HG02642 (cell line): Measurements from ENCODE around the gene OST4.

ENCODE experiments used
- ATAC-seq: cut with Tn5 transposase; IDR thresholded peaks from one replicate; pipeline ENCODE4 v1.9.1; 2021; ENCODE audit warnings: mild to moderate bottlenecking; ENCODE audit not compliant: unreplicated experiment, poor library complexity

OST4 gene

DNA sequence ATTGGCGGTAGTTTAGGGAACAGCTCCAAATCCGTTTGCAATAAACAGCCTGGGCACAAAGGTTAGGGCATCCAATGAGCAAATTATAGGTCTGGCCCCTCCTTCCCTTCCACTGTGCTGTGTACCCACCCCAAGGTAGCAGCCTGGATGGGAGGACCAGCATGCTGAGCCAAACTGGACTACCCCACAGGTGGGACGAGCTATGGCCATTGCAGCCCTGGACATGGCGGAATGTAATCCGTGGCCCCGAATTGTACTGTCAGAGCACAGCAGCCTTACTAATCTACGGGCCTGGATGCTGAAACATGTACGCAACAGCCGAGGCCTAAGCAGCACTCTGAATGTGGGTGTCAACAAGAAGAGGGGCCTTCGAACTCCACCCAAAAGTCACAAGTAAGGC lies 13.2 kb downstream of the OST4 start:
- ATAC-seq, result no peak

DNA sequence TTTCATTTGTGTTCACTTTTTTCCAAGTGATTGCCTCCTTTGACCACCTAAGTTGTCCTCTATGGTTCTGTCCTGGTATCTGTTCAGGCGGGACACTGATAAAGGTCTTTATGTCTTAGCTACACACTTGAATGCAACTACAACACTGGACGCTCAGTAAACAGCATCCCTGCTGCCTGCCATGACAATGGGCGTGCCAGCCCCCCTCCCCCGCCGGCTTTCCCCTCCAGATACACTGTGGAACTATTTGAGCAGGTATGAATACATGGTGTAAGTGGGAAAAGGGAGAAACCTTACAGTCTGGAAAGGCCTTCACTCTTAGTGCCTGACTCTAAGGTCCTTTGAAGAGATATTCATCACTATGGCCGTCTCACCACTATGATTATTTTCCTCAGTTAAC lies 14.3 kb downstream of the OST4 start:
- ATAC-seq, result no peak

DNA sequence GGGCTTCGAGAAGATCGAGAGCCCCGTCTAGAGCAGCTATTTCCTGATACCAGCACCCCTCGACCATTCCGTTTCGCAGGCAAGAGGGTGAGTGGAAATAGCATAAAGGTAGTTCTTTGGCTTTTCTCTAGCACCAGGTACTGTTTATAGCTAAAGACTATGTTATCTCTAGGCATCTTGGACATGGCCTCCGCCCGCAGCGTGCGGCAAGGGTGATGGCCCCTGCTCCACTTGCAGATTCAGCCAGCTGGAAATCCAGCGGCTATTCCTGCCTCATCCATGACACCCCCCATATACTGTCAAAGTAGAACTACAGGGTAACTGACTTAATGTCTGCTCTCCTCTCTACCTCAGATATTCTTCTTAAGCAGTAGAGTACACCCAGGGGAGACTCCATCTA lies 16.7 kb downstream of the OST4 start:
- ATAC-seq, result no peak

GRCh38 chr2:27053776-27054175 lies 17.7 kb downstream of the OST4 start:
- no peak for ATAC-seq

- ATAC-seq, result no peak
Observed at GRCh38 chr2:27053321-27053720, 18.1 kb downstream of the OST4 start.

DNA sequence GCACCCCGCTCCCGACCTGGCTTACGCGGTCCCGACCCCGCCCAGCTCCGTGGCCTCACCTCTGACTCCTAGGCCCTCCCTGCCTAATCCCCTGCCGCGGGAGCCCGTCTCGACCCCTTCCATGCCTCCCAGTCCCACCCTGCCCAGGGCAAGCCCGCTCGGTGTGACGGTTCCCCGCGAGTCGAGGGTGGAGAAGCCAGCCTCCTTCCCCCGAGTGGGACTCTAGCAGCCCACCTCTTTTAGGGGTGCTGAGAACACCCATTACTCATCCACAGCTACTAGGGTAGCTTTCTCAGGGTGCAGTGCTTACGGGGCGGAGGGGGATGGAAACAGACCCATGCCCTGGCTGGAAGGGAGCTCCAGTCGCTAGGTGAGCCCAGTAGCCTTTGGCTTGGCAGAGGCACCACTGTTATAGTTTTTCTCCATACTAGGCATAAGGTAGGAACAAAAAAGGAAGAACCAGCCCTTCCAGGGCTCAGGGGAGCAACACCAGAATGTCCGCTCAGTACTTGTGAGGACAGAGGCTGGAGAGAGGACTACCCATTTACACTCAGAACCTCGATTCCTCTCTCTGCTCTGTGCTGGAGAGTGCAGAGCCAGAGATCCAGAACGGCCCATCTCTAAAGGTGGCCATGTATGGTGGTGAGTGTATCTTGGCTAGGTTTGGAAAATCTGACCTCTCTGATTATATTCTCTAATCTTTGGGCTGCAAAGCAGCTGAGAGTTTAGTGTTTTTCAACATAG lies 19.4 kb downstream of the OST4 start:
- ATAC-seq, result no peak

DNA sequence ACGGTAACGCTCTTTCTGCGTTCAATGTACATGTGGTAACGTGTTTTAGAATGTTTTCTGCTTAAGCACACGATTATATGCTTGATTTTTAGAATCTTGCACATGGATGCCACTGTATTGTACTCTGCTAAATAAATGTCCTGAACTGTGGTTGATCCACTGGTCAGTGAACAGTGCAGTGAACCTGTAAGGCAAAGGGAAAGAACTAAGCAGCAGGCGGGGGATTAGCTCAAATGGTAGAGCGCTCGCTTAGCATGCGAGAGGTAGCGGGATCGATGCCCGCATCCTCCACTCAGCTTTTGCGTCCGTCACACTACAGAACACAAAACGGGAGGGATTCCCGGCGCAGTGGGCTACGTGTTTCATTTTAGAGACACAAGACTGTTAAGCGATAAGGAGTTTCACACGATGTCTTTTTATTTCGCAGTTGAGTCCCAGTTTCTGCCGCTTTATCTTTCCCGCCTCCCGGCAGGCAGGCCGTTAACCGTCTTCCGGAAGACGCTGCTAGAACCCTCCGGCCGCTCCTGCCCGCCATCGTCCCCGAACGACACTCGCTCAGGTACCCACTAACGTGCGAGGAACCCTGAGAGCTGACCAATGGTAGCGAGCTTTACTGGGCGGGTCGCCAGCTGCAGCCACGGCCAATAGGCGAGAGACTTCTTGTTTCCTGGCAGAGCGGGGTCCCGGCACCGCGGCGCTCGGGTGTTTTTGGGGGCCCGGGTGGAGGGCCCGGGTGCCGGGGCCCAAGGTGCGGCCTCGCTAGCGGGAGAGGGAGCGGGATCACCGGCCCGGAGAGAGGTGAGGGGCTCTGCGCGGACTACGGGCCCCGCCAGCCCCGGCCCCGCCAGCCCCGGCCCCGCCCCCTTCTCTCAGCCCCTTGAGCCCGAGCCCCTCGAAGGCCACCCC lies 20.2 kb downstream of the OST4 start, which contains the start of gene AGBL5:
Gene AGBL5, plus strand, starts transcription at position 673 of the 906 bp plus-strand sequence. CDS start 1,291 bp downstream, outside the sequence.
- peak; percentile 68 for ATAC-seq

GRCh38 chr2:27050281-27050995 lies 21.0 kb downstream of the OST4 start:
- ATAC-seq, result peak; percentile 54

GRCh38 chr2:27049422-27050280 lies 21.8 kb downstream of the OST4 start:
- ATAC-seq, result peak; percentile 29

DNA sequence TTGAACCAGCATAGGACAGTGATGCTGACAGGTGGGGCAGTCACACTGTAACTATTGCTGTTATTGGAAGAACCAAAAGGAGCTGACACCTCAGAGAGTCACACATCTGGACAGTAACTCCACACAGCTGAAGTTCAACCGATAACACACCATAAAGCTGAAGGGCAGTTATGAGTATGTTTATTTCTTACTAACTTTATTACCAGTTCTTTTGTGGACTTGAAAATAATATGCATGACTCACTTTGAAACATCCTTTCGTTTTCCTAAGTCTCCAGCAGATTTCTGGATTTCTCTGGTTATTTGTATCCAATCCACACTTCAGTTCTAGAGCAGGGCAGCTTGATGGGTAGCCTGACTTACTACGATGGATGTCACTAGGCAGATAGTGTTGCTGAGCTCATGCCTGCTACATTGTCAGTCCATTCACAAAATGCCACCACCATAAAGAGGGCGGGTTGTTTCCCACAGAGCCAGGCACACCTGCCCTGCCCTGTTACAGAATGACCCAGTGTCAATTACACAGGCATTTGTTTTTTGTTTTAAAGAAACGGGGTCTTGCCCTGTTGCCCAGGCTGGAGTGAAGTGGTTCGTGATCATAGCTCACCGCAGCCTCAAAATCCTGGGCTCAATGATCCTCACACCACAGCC lies 28.3 kb downstream of the OST4 start:
- ATAC-seq, result no peak

DNA sequence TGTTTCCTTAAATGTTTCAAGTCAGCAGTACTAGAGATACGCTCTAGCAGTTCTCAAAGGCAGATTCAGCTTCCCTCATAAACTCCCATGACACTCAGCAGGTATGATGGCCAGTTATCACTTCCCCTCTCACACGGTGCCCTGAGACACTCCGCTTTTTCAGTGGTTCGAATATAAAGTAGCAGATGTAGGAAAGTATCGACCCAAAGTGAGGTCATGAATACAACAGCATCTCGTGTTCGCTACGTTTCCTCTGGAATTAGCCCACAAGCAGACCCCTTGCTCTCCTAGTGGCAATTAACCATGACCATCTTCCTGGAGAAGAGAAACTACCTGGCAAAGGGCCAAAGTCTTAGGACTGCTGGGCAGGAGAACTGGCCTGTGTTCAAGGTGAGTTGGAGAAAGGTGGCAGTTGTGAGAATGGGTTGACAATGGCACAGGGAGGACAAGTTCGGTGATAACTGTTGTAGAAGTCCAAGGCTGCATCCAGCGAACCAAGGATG lies 29.2 kb downstream of the OST4 start:
- ATAC-seq, result no peak

DNA sequence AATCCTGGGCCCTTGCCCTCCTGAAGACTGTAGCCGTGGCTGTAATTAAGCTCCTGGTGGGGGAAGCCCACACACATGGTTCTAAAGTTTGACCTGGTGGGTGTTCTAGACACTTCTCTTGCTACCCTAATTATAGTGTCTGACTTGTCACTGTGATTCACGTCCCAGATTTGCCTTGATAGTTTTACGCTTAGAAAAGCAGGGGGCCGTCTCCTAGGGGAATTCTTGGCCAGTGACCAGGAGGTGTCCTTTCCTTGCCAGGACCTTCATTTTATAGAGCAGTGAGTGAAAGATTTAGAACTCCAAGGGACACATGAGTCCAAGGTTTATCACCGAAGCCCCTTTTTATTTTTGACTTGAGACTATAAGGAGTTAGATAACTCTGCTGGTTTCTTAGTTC lies 29.7 kb downstream of the OST4 start:
- no peak for ATAC-seq

DNA sequence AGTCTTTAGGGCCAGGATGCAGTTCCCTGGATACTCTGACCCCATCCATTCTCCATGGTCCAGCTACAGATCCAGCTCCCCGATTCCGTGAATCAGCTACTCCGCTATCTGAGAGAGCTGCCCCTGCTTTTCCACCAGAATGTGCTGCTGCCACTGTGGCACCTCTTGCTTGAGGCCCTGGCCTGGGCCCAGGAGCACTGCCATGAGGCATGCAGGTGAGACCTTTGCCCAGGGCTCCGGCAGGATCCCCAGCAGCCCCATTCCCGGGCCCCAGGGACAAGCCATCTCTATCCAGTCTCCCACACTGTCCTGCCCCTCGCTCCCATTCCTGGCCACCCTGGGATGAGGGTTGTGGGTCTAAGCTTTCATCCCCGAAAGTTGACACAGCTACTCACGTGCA lies 31.2 kb downstream of the OST4 start:
- ATAC-seq, result no peak

DNA sequence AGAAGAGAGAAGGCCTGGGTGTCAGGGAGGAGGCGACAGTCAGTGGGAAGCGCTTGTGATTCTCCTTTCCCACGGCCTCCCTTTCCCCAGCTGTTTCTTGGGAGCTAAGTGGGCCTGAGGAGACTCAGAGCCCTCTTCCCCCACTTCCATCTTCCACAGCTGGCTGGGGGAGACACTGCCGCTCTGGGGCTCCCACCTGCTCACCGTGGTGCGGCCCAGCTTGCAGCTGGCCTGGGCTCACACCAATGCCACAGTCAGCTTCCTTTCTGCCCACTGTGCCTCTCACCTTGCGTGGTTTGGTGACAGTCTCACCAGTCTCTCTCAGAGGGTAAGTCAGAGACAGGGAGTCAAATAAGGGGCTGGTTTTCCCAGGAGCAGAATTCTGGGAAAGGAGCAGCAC lies 31.6 kb downstream of the OST4 start:
- no peak for ATAC-seq

- no peak for ATAC-seq
Observed at GRCh38 chr2:27039426-27039825, 32.0 kb downstream of the OST4 start.

DNA sequence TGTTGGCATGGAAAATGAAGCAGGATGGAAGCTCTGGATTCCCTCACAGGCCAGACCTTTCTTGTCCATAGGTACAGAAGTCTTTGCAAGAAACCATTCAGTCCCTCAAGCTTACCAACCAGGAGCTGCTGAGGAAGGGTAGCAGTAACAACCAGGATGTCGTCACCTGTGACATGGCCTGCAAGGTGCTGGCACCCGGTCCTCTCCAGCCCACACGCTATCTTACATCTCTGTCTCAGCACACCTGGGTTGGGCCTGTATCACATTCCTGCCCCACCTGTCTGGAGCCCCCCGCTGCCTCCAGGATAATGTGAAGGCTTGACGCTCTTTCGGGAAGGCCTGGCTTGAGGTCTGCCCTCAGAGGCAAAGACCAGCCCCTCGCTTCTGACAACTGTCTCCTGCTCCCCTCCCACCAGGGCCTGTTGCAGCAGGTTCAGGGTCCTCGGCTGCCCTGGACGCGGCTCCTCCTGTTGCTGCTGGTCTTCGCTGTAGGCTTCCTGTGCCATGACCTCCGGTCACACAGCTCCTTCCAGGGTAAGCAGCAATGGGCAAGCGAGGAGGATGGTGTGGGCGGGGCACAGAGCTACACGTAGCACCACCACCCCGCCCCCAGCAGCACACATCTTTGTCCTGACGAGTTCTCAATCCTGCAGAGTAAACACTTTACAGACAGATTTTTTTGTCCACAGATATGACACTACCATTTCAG lies 32.7 kb downstream of the OST4 start:
- no peak for ATAC-seq

GRCh38 chr2:27038012-27038411 lies 33.4 kb downstream of the OST4 start:
- ATAC-seq, result no peak

- peak; percentile 12 for ATAC-seq
Observed at GRCh38 chr2:27033253-27033852, 38.1 kb downstream of the OST4 start.
